ENCODE results near the gene ARHGAP8.
"Not testable (repeated sequence)": the region's sequence is repeated elsewhere in the genome, so short reads cannot be mapped to it uniquely, and the experiment has no call there.

The ARHGAP8 gene

DNA sequence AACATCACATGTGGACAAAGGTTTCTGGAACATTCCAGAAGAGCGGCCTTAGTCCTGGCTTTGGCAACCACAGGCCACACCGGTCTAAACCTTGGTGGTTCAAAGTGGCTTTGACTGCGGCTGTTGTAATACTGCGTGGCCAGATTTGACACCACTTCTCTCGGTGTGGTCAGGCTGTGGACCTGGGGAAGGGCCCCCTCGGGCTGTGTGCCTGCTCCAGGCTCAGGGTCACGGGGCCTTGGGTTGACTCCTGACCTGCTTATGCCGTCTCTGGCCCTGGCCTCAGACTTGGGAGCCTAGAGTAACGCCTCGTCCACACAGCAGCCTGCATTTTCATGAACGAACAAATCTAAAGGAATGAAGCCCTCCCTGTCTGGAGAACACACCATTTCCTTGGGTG is 139.4 kb downstream of the ARHGAP8 start:
- DNase-seq, result no peak

DNA sequence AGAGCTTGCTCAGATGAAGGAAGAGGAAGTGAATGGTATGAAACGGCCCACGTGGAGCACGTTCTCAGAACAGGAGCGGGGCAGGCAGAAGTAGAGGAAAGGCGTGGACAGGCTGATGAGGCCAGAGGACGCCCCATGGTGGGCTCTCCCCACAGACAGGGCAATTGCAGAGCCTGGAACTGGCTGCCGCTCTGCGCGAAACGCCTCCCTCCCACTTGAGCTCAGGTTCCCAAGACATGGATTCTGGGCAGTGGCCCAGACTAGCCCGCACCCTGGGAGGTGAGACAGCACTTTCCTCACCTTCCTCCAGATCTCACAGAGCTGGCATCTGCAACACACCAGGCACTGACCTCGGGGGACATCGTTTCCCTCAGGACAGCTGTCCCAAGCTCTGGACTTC is 139.9 kb downstream of the ARHGAP8 start:
- DNase-seq, result no peak

DNA sequence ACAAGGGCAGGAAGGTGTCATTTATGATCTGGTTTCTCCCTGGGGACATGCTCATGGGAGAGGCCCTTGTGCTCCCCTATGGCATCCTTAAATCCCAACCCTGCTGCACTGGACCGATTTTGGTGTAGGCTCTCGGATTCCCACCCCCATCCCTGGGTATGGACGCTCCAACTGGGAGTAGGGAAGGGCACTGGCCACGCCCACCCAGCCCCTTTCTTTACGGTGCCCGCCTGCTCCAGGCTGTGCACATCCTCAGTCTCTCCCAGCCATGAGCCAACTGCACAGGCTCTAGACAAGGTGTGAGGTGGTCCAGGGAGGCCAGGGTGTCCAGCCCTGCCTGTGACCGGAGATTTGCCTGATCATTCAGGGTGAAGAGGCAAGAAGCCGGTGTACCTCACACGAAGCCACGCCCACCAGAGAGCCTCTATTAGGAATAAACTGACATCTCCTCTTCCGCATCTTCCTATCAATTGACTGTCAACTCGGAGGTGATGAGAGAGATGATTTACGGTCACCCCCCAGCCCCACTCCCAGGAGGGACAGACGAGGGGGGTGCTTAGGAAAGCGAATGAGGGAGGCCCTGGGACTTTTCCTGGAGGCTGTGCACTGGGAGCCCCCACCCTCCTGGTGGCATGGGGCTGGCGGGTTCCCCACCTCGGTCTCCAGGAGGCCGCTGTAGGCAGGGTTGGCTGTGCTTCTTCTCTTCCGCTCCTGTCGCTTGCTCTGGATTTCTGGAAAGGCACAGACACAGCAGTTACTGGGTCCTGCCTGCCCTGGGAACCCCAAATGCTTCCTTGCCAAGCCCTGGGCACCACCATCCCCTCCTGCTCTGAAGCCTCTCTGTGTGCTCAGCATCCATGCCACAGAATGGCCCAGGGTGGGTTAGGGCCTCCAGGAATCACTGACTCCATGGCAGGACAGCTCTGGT is 140.7 kb downstream of the ARHGAP8 start:
- DNase-seq, result no peak

DNA sequence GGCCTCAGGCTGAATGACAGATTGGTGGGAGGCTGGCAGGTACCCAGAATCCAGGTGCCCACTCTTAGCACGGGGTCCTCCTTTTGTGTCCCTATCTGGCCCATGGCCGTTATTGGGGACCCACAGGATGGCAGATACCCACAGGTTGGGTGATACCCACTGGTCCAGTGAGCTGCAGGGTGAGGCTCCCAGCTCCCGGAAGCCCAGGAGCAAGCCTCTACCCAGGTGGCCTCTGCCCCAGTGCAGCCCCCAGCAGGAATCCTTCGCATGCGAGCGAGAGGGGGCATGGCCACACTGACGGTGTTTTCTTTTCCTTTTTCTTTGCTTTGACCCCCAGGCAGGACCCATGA is 141.3 kb downstream of the ARHGAP8 start:
- DNase-seq, result no peak

- DNase-seq, result no peak
Observed at GRCh38 chr22:44894321-44894720, 141.9 kb downstream of the ARHGAP8 start.

- DNase-seq, result no peak
Observed at GRCh38 chr22:44894782-44895181, 142.4 kb downstream of the ARHGAP8 start.

- DNase-seq, result no peak
Observed at GRCh38 chr22:44895296-44896055, 143.1 kb downstream of the ARHGAP8 start.

DNA sequence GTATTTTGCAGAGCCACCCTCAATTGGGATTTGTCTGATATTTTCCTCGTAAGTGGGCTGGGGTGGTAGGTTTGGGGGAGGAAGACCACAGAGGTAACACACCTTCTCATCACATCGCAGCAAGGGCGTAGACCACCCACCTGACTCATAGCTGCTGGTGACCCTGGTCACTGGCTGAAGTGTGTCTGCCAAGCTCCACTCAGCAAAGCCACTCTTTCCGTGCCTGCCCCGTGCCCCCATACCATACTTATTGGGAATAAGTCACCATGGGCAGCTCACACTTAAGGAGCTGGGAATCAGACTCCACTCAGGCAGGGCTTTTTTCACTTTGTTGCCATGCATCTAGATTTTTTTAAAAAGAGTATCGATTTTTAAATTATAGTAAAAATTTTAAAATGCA is 145.9 kb downstream of the ARHGAP8 start:
- DNase-seq, result no peak

- DNase-seq, result no peak
Observed at GRCh38 chr22:44901301-44901700, 148.9 kb downstream of the ARHGAP8 start.

- DNase-seq, result not testable (repeated sequence)
Observed at GRCh38 chr22:44903164-44903563, 150.8 kb downstream of the ARHGAP8 start.

DNA sequence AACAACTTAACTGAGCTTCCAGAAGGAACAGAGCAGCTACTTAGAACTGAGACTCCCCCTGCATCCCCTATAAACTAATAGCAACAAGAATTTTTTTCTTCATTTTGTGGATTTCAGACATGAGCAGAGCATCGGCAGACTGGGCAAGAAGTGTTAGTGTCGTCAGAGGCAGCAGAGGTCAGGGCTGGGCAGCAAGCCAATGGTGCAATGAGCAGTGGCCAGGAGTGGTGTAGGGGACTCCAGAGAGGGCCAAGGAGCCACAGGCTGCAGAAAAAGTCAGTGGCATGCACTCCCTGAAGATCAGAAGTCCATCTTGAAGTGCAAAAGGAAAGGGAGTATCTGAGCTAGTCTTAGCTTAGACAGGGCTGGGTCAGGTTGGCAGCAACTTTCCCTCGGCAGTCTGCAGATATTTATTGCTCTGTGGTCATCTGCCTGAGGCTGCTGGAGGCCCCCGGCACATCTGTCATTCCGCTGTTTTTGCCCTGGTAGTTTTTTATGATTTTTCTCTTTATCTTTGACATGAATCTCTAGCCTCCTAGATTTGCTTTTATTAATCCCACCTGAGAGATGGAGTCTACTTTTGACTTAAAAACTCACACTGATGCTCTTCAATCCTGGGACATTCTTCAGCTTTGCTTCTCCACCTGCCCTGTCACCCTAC is 152.2 kb downstream of the ARHGAP8 start:
- not testable (repeated sequence) for DNase-seq

GRCh38 chr22:44906248-44906936 is 154.0 kb downstream of the ARHGAP8 start:
- no peak for DNase-seq

DNA sequence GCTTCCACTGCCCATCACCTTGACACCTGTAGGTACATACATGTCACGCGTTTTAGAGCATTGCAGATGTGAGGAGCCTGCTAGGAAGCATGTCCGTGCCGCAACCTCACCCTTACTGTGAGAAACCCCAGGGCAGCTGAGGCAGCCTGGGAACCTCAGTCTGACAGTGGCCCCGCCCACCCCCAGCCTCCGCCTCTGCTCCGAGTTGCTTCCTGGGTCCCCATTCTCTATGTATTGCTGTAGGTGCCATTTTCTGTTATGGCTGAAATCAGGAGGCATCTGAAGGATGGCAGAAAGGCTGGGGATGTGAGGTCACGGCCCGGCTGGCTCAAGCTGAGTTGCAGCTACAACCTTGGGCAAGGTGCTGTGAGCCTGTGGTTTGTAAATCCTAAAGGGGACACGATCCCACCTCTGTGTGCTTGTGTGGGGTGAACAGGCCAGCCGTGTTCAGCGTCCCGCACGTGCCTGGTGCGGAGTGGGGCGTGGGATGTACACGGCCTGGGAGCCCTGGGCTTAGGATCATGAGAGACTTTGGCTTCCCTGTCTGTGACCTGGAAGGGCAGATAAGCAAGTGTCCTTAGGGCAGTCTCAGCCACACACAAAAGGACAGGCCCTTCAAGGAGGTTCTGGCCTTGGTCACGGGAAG is 154.7 kb downstream of the ARHGAP8 start:
- no peak for DNase-seq

DNA sequence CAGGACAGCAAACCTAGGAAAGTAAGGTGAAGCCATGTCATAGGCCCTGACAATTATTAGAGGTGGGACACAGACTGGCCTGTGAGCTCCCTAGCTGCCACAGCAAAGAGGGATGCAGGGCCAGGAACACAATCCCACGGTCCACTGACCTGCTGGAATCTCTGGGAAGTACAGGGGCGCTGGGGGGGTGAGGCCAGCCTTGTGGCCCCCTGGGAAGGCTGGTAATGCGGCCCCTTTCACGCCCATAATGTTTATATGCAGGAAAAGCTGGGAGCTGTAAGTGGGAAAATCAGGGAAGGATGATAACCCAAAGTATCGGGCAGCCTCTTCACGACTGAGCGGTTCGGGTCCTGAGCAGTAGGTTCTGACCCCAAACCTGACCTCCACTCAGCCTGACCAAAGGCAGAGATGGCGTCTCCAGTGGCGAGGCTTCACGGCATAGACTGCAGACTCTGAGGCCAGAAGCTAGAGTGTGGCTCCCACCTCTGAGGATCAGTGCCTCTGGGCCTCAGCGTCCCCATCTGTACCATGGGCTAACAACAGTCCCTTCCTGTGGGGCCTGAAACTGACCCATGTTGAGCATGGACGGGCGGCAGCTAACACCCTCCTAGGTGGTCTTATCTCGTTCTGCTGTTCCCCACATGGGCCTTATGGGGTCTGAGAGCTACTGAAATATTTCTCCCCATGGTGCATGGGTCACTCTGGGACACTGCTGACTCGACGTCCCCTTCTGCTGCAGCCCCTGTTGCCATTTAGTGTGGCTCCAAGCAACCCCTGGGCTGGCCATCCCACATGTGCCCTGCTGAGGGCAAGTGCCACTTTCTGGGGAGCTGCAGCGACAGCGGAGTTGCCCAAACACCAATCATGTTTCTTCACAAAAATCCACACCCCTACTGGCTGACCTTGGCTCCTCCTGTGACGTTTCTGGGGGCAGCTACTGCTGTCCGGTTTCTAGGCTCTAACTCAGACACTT is 155.7 kb downstream of the ARHGAP8 start:
- no peak for DNase-seq

DNA sequence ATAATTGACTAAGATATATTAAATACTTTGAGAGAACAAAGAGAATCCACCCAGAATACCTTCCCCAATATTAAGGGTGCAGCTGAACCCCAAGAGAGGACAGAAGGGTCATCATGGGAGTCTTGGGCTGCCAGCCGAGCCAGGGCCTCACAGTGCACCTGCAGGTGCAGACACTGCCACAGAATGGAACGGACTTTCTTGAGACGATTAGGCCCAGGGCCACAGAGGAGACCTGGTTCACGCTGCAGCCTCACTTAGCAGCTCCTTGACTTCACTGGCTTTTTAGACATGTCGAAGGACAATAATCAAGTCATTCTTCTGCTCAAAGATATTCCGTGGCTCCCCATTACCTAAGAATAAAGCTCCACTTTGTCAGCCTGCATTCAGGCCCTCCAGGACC is 156.9 kb downstream of the ARHGAP8 start:
- no peak for DNase-seq
